H9 (cell line): Measurements from ENCODE around the gene F7. TPM values are rescaled to one million over a fixed set of nuclear protein-coding genes. Genes with fewer than 3 reads are reported as not detected.

Source experiments
- DNase-seq: peaks from one replicate; pipeline ENCODE4 v3.0.0-alpha.2; 2017
- H2AFZ ChIP-seq: one replicate; pipeline ENCODE4 v1.6.1; 2013; ENCODE audit warnings: mild to moderate bottlenecking, low read length, control low read depth, moderate library complexity
- H2AK5ac ChIP-seq: 2 replicates; pipeline ENCODE4 v1.6.1; 2013; ENCODE audit warnings: low read length, control low read depth, mixed read lengths; ENCODE audit not compliant: insufficient read length
- H2BK120ac ChIP-seq: one replicate; pipeline ENCODE4 v1.6.1; 2013; ENCODE audit warnings: low read depth, mild to moderate bottlenecking, low read length, control low read depth, inconsistent platforms; ENCODE audit not compliant: poor library complexity, severe bottlenecking
- H2BK12ac ChIP-seq: 2 replicates; pipeline ENCODE4 v1.6.1; 2013; ENCODE audit warnings: low read length, control low read depth, mixed read lengths, low read depth; ENCODE audit not compliant: insufficient read length
- H2BK15ac ChIP-seq: 2 replicates; pipeline ENCODE4 v1.6.1; 2013; ENCODE audit warnings: low read depth, low read length, control low read depth
- H2BK20ac ChIP-seq: one replicate; pipeline ENCODE4 v1.6.1; 2013; ENCODE audit warnings: low read depth, mild to moderate bottlenecking, low read length, control low read depth, inconsistent platforms; ENCODE audit not compliant: poor library complexity, severe bottlenecking
- H2BK5ac ChIP-seq: 2 replicates; pipeline ENCODE4 v1.6.1; 2013; ENCODE audit warnings: low read length, control low read depth, mixed read lengths; ENCODE audit not compliant: insufficient read length
- H3K14ac ChIP-seq: 2 replicates; pipeline ENCODE4 v1.6.1; 2013; ENCODE audit warnings: low read length, control low read depth; ENCODE audit not compliant: insufficient read depth
- H3K18ac ChIP-seq: 2 replicates; pipeline ENCODE4 v1.6.1; 2013; ENCODE audit warnings: low read depth, mild to moderate bottlenecking, mixed read lengths, low read length, control low read depth; ENCODE audit not compliant: insufficient read length
- H3K23ac ChIP-seq: 2 replicates; pipeline ENCODE4 v1.6.1; 2013; ENCODE audit warnings: low read length, control low read depth, mixed read lengths, low read depth; ENCODE audit not compliant: insufficient read length
- H3K23me2 ChIP-seq: 2 replicates; pipeline ENCODE4 v1.6.1; 2013; ENCODE audit warnings: low read depth, mild to moderate bottlenecking, mixed read lengths, low read length, control low read depth; ENCODE audit not compliant: insufficient read length, poor library complexity, severe bottlenecking
- H3K27ac ChIP-seq: 2 replicates; pipeline ENCODE4 v1.5.1; 2013; ENCODE audit warnings: low read length, control low read depth, mixed read lengths, low read depth; ENCODE audit not compliant: insufficient read length
- H3K27me3 ChIP-seq: 2 replicates; pipeline ENCODE4 v1.6.1; 2013; ENCODE audit warnings: low read length, control low read depth, inconsistent platforms; ENCODE audit not compliant: insufficient read depth
- H3K4ac ChIP-seq: 2 replicates; pipeline ENCODE4 v1.6.1; 2013; ENCODE audit warnings: low read depth, mild to moderate bottlenecking, control low read depth, inconsistent platforms, low read length, moderate library complexity
- H3K4me1 ChIP-seq: 2 replicates; pipeline ENCODE4 v1.6.1; 2013; ENCODE audit warnings: low read length, control low read depth, inconsistent platforms; ENCODE audit not compliant: insufficient read depth
- H3K4me2 ChIP-seq: 2 replicates; pipeline ENCODE4 v1.6.1; 2013; ENCODE audit warnings: low read length, control low read depth, mixed read lengths; ENCODE audit not compliant: insufficient read length, insufficient read depth
- H3K56ac ChIP-seq: 2 replicates; pipeline ENCODE4 v1.6.1; 2013; ENCODE audit warnings: low read depth, mild to moderate bottlenecking, mixed read lengths, low read length, control low read depth; ENCODE audit not compliant: insufficient read length
- H3K79me1 ChIP-seq: 2 replicates; pipeline ENCODE4 v1.6.1; 2013; ENCODE audit warnings: low read depth, mild to moderate bottlenecking, moderate library complexity, low read length, control low read depth, inconsistent platforms; ENCODE audit not compliant: insufficient read depth, poor library complexity, severe bottlenecking
- H3K79me2 ChIP-seq: 2 replicates; pipeline ENCODE4 v1.6.1; 2013; ENCODE audit warnings: low read length, control low read depth, inconsistent platforms; ENCODE audit not compliant: insufficient read depth
- H3K9ac ChIP-seq: 2 replicates; pipeline ENCODE4 v1.6.1; 2013; ENCODE audit warnings: low read length, control low read depth, mixed read lengths; ENCODE audit not compliant: insufficient read length; ENCODE audit errors: extremely low read depth
- H3K9me3 ChIP-seq: one replicate; pipeline ENCODE4 v1.6.1; 2013; ENCODE audit warnings: low read depth, low read length, inconsistent platforms; ENCODE audit not compliant: control insufficient read depth
- H3T11ph ChIP-seq: one replicate; pipeline ENCODE4 v1.6.1; 2013; ENCODE audit warnings: mild to moderate bottlenecking, low read length, control low read depth, inconsistent platforms
- H4K20me1 ChIP-seq: one replicate; pipeline ENCODE4 v1.6.1; 2013; ENCODE audit not compliant: control insufficient read depth, insufficient read length, insufficient read depth
- H4K5ac ChIP-seq: 2 replicates; pipeline ENCODE4 v1.6.1; 2013; ENCODE audit warnings: low read depth, mild to moderate bottlenecking, mixed read lengths, low read length, control low read depth; ENCODE audit not compliant: insufficient read length
- H4K8ac ChIP-seq: replicated peaks from 2 replicates; pipeline ENCODE4 v1.6.1; 2013; ENCODE audit warnings: low read length, control low read depth, mixed read lengths, low read depth; ENCODE audit not compliant: insufficient read length
- H4K91ac ChIP-seq: 2 replicates; pipeline ENCODE4 v1.6.1; 2013; ENCODE audit warnings: low read depth, mild to moderate bottlenecking, moderate library complexity, mixed read lengths, low read length, control low read depth; ENCODE audit not compliant: insufficient read length
- H3K27ac Mint-ChIP-seq, 3 experiments: 2 replicates in 2 of 3; 3 replicates in 1 of 3; pipeline ENCODE4 v1.8.0; 2020 to 2021; ENCODE audit warnings: mixed read lengths in 3 of 3, mild to moderate bottlenecking in 1 of 3, moderate library complexity in 1 of 3
- H3K27me3 Mint-ChIP-seq: 2 replicates; pipeline ENCODE4 v1.8.0; 2021; ENCODE audit warnings: low read depth, mild to moderate bottlenecking, moderate library complexity, mixed read lengths
- H3K36me3 Mint-ChIP-seq, 3 experiments: 2 replicates in 2 of 3; 3 replicates in 1 of 3; pipeline ENCODE4 v1.8.0; 2020 to 2021; ENCODE audit warnings: low read depth in 3 of 3, mixed read lengths in 3 of 3; ENCODE audit not compliant: insufficient read depth in 1 of 3
- H3K4me1 Mint-ChIP-seq, 2 experiments: 2 replicates each; pipeline ENCODE4 v1.8.0; 2020; ENCODE audit warnings: mixed read lengths in 2 of 2
- H3K4me3 Mint-ChIP-seq, 2 experiments: 2 replicates in 1 of 2; 3 replicates in 1 of 2; pipeline ENCODE4 v1.8.0; 2020 to 2021; ENCODE audit warnings: mild to moderate bottlenecking in 2 of 2, mixed read lengths in 2 of 2, moderate library complexity in 1 of 2
- H3K9me3 Mint-ChIP-seq, 2 experiments: 2 replicates in 1 of 2; 3 replicates in 1 of 2; pipeline ENCODE4 v1.8.0; 2020; ENCODE audit warnings: mild to moderate bottlenecking in 2 of 2, mixed read lengths in 2 of 2, moderate library complexity in 1 of 2
- WGBS: extraction: QIAGEN DNeasy Blood & Tissue Kit; methylation state at CpG from one replicate; pipeline ENCODE4 v1.1.7; 2013; ENCODE audit warnings: missing lambda C conversion rate, low lambda C conversion rate, mixed read lengths; ENCODE audit not compliant: insufficient read length; ENCODE audit errors: extremely low coverage; 5-methylcytosine and 5-hydroxymethylcytosine counted together
- total RNA-seq: library from RNA; stranded (reverse); gene quantifications from 2 replicates; pipeline ENCODE4 v1.2.1, GENCODE V29; 2021
- TF ChIP-seq, protein P1 (sequence below): fragments of 200-600 bp; sonication (generic); conservative IDR thresholded peaks from 3 replicates; pipeline ENCODE4 v1.8.0; 2021; ENCODE audit warnings: antibody characterized with exemption, mild to moderate bottlenecking

F7 gene
- total RNA-seq, 1 experiment from 2014 or later = 0.81 TPM

- no peak overlapping the region for H4K8ac ChIP-seq
- Mint-ChIP-seq H3K36me3 (no peaks in the 10 kb centered on the region), H3K4me1 (peaks cover 15 to 26% of the 10 kb centered on the region in 2 experiments), H3K27ac (peak overlapping the region in 2 of 3 experiments; percentile 19 to 38; a peak in 2 of 7 replicates), H3K9me3 (no peaks in the 10 kb centered on the region), H3K4me3 (no peak overlapping the region), H3K27me3 (peaks cover 29% of the 10 kb centered on the region)
- H3K18ac ChIP-seq = no peak overlapping the region
- no peaks in the 10 kb centered on the region for H3K9me3 ChIP-seq
- H3K27me3 ChIP-seq = no peaks in the 10 kb centered on the region
- H2BK15ac ChIP-seq = no peak overlapping the region
- no peak overlapping the region for H3T11ph ChIP-seq
- H3K56ac ChIP-seq = no peak overlapping the region
- H2BK12ac ChIP-seq = no peak overlapping the region
- H2AFZ ChIP-seq = no peak overlapping the region
- H3K79me2 ChIP-seq = no peaks in the 10 kb centered on the region
- no peak overlapping the region for H3K9ac ChIP-seq
- H3K4me1 ChIP-seq = no peaks in the 10 kb centered on the region; the same call in 1 of the 2 replicates
- no peak overlapping the region for H3K14ac ChIP-seq
- no peak overlapping the region for H3K23ac ChIP-seq
- TF ChIP-seq, protein P1, sequence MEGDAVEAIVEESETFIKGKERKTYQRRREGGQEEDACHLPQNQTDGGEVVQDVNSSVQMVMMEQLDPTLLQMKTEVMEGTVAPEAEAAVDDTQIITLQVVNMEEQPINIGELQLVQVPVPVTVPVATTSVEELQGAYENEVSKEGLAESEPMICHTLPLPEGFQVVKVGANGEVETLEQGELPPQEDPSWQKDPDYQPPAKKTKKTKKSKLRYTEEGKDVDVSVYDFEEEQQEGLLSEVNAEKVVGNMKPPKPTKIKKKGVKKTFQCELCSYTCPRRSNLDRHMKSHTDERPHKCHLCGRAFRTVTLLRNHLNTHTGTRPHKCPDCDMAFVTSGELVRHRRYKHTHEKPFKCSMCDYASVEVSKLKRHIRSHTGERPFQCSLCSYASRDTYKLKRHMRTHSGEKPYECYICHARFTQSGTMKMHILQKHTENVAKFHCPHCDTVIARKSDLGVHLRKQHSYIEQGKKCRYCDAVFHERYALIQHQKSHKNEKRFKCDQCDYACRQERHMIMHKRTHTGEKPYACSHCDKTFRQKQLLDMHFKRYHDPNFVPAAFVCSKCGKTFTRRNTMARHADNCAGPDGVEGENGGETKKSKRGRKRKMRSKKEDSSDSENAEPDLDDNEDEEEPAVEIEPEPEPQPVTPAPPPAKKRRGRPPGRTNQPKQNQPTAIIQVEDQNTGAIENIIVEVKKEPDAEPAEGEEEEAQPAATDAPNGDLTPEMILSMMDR = no peak
- no peak overlapping the region for H3K27ac ChIP-seq
- no CpG with 5 or more reads among the region's 18 CpGs for WGBS
- no peak for DNase-seq
- H4K20me1 ChIP-seq = no peaks in the 10 kb centered on the region
- H3K79me1 ChIP-seq = no peaks in the 10 kb centered on the region
- no peak overlapping the region for H3K4ac ChIP-seq
- H4K91ac ChIP-seq = no peak overlapping the region
- H2BK20ac ChIP-seq = no peak overlapping the region
- H3K23me2 ChIP-seq = no peaks in the 10 kb centered on the region
- no peak overlapping the region for H2BK120ac ChIP-seq
- H2AK5ac ChIP-seq = no peak overlapping the region
- no peak overlapping the region for H2BK5ac ChIP-seq
- no peak overlapping the region for H3K4me2 ChIP-seq
- no peak overlapping the region for H4K5ac ChIP-seq
Measured at GRCh38 chr13:113126265-113127150, 20.9 kb downstream of the F7 start.
